NCI-H2107 treated with DMSO at 0.1 percent for 48 hours (cell line): ENCODE measurements around the gene KCTD3.

Experiments used
- DNase-seq: peaks from one replicate; lab custom pipeline; 2025; ENCODE audit not compliant: unreplicated experiment; lab: John Stamatoyannopoulos, UW

The KCTD3 gene

GRCh38 chr1:215556996-215557395 is 10.1 kb upstream of the KCTD3 start:
- DNase-seq, result no peak

- no peak for DNase-seq
Measured at GRCh38 chr1:215557504-215557903, 9.6 kb upstream of the KCTD3 start.

- DNase-seq, result no peak
Measured at GRCh38 chr1:215557992-215558626, 9.0 kb upstream of the KCTD3 start.

GRCh38 chr1:215567491-215568298 is 591 bp downstream of the KCTD3 start:
- peak; percentile 96 for DNase-seq

- DNase-seq, result no peak
Measured at GRCh38 chr1:215568299-215568692, 1.2 kb downstream of the KCTD3 start.

GRCh38 chr1:215569986-215570824 is 3.1 kb downstream of the KCTD3 start:
- DNase-seq, result no peak

- DNase-seq, result no peak
Measured at GRCh38 chr1:215581896-215582295, 14.8 kb downstream of the KCTD3 start.

- no peak for DNase-seq
Measured at GRCh38 chr1:215583185-215583749, 16.2 kb downstream of the KCTD3 start.

GRCh38 chr1:215584389-215584788 is 17.3 kb downstream of the KCTD3 start:
- no peak for DNase-seq

GRCh38 chr1:215589650-215590435 is 22.7 kb downstream of the KCTD3 start:
- DNase-seq, result no peak

- DNase-seq, result no peak
Measured at GRCh38 chr1:215590779-215591491, 23.8 kb downstream of the KCTD3 start.

- DNase-seq, result no peak
Measured at GRCh38 chr1:215594640-215595039, 27.5 kb downstream of the KCTD3 start.

GRCh38 chr1:215595231-215595630 is 28.1 kb downstream of the KCTD3 start:
- no peak for DNase-seq

GRCh38 chr1:215597961-215598360 is 30.9 kb downstream of the KCTD3 start:
- DNase-seq, result no peak

GRCh38 chr1:215599418-215600074 is 32.4 kb downstream of the KCTD3 start:
- no peak for DNase-seq

GRCh38 chr1:215600258-215600792 is 33.2 kb downstream of the KCTD3 start:
- DNase-seq, result no peak

- no peak for DNase-seq
Measured at GRCh38 chr1:215600867-215601266, 33.8 kb downstream of the KCTD3 start.

GRCh38 chr1:215601276-215601675 is 34.2 kb downstream of the KCTD3 start:
- no peak for DNase-seq

- no peak for DNase-seq
Measured at GRCh38 chr1:215603319-215603718, 36.2 kb downstream of the KCTD3 start.
